ENCODE results near the gene GPC5.

Gene GPC5

DNA sequence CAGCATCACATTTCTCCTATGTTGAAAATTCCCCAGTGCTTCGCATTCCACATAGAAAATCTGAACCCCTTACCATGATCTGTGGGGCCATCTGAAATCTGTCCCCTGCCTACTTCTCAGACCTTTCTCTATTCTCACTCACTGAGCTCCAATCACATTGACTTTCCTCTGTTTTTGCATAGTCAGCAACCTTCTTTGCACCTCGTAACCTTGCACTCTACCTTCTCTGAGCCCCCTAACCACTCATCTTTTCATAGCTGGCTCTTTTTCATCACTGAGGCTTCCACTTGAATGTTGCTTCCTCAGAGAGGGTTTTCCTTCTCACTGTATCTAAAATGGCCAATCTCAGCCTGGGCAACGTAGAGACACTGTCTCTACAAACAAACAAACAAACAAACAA, 286.3 kb downstream of the GPC5 start:
- no peaks in the 10 kb centered on the region for H3K9me3 ChIP-seq (ENCODE audit: control insufficient read depth, low read length)
- H2BK15ac ChIP-seq (ENCODE audit: low read depth, poor library complexity, severe bottlenecking), result no peak overlapping the region
- no peak overlapping the region for H2AK5ac ChIP-seq (ENCODE audit: low read length, severe bottlenecking)
- no peak for DNase-seq
- H2BK5ac ChIP-seq (ENCODE audit: low read depth, low read length, poor library complexity, severe bottlenecking), result no peak overlapping the region
- H3K4ac ChIP-seq (ENCODE audit: low read depth in 1 of 2, low read length in 2 of 2), result no peak overlapping the region
- no peak overlapping the region for H2AFZ ChIP-seq (ENCODE audit: low read depth, low read length)
- H4K91ac ChIP-seq (ENCODE audit: low read length), result no peak overlapping the region
- no peak overlapping the region for H3K27ac ChIP-seq (ENCODE audit: low read length, poor library complexity, severe bottlenecking)
- H3K23ac ChIP-seq (ENCODE audit: low read length in 2 of 2), result no peak overlapping the region
- H3K4me2 ChIP-seq (ENCODE audit: low read length, poor library complexity, severe bottlenecking), result no peak overlapping the region
- H3K9ac ChIP-seq (ENCODE audit: low read length), result no peak overlapping the region
- no peak overlapping the region for H2BK12ac ChIP-seq (ENCODE audit: low read length in 2 of 2)
- no peak overlapping the region for H4K8ac ChIP-seq (ENCODE audit: low read length)
- H3K14ac ChIP-seq (ENCODE audit: low read length in 2 of 2), result no peak overlapping the region
- peaks cover 0 to 3% of the 10 kb centered on the region in 2 experiments for H3K27me3 ChIP-seq (ENCODE audit: control insufficient read depth in 1 of 2, insufficient read depth in 1 of 2, low read length in 2 of 2)
- no peak overlapping the region for H3K18ac ChIP-seq (ENCODE audit: low read depth in 1 of 2, low read length in 2 of 2)
- H3K4me3 ChIP-seq (ENCODE audit: insufficient read depth in 1 of 2, low read depth in 1 of 2, low read length in 2 of 2), result no peak overlapping the region
- no peaks in the 10 kb centered on the region for H3K4me1 ChIP-seq (ENCODE audit: control insufficient read depth, insufficient read depth, low read depth, low read length)
- H3K36me3 ChIP-seq (ENCODE audit: control insufficient read depth in 1 of 2, insufficient read depth in 2 of 2, low read depth in 1 of 2, low read length in 2 of 2), result no peaks in the 10 kb centered on the region
- no peaks in the 10 kb centered on the region for H3K79me1 ChIP-seq (replicated peaks; ENCODE audit: low read length, poor library complexity, severe bottlenecking)
- WGBS, result 87% methylated on average over 3 of the region's 3 CpGs
- H2BK120ac ChIP-seq (ENCODE audit: low read depth, low read length), result no peak overlapping the region

DNA sequence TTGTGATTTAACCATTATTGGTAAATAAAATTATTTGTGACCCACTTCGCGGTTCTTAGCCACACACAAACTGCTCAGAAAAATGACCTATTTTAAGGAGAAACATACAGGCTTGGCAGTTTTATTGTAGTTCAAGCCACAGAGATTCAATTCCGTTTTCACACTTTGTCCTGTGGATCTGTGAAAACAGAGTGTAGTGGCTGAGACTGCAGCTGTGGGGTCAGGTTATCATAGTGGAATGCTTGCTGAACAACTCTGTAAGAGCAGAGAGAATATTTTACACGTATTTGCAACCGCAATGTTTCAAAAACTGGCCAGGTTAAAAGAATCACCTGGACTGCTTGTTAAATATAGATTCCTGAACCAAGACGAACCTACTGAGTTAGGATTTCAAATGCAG, 292.5 kb downstream of the GPC5 start:
- Histone ChIP-seq H3K18ac (ENCODE audit: low read depth in 1 of 2, low read length in 2 of 2) (no peak overlapping the region), H4K8ac (ENCODE audit: low read length) (no peak overlapping the region), H2BK5ac (ENCODE audit: low read depth, low read length, poor library complexity, severe bottlenecking) (no peak overlapping the region), H3K9me3 (ENCODE audit: control insufficient read depth, low read length) (no peaks in the 10 kb centered on the region), H2AK5ac (ENCODE audit: low read length, severe bottlenecking) (no peak overlapping the region), H3K79me1 (replicated peaks; ENCODE audit: low read length, poor library complexity, severe bottlenecking) (no peaks in the 10 kb centered on the region), H3K36me3 (ENCODE audit: control insufficient read depth in 1 of 2, insufficient read depth in 2 of 2, low read depth in 1 of 2, low read length in 2 of 2) (no peaks in the 10 kb centered on the region), H3K23ac (ENCODE audit: low read length in 2 of 2) (no peak overlapping the region), H3K27ac (ENCODE audit: low read length, poor library complexity, severe bottlenecking) (no peak overlapping the region), H3K4me1 (ENCODE audit: control insufficient read depth, insufficient read depth, low read depth, low read length) (no peaks in the 10 kb centered on the region), H3K4me3 (ENCODE audit: insufficient read depth in 1 of 2, low read depth in 1 of 2, low read length in 2 of 2) (no peak overlapping the region), H2BK120ac (ENCODE audit: low read depth, low read length) (no peak overlapping the region), H2AFZ (ENCODE audit: low read depth, low read length) (no peak overlapping the region), H3K27me3 (ENCODE audit: control insufficient read depth in 1 of 2, insufficient read depth in 1 of 2, low read length in 2 of 2) (no peaks in the 10 kb centered on the region), H2BK15ac (ENCODE audit: low read depth, poor library complexity, severe bottlenecking) (no peak overlapping the region), H3K9ac (ENCODE audit: low read length) (no peak overlapping the region), H4K91ac (ENCODE audit: low read length) (no peak overlapping the region), H3K4me2 (ENCODE audit: low read length, poor library complexity, severe bottlenecking) (no peak overlapping the region), H3K4ac (ENCODE audit: low read depth in 1 of 2, low read length in 2 of 2) (no peak overlapping the region), H3K14ac (ENCODE audit: low read length in 2 of 2) (no peak overlapping the region), H2BK12ac (ENCODE audit: low read length in 2 of 2) (no peak overlapping the region)
- no peak for DNase-seq
- WGBS, result 80% methylated on average over 4 of the region's 6 CpGs

DNA sequence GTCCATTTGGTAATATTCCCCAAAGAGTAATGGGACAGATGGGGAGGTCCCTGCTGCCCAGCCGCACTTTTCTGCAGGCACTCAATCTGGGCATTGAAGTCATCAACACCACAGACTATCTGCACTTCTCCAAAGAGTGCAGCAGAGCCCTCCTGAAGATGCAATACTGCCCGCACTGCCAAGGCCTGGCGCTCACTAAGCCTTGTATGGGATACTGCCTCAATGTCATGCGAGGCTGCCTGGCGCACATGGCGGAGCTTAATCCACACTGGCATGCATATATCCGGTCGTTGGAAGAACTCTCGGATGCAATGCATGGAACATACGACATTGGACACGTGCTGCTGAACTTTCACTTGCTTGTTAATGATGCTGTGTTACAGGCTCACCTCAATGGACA, 295.0 kb downstream of the GPC5 start:
- no peaks in the 10 kb centered on the region for H3K79me1 ChIP-seq (replicated peaks; ENCODE audit: low read length, poor library complexity, severe bottlenecking)
- no peaks in the 10 kb centered on the region for H3K36me3 ChIP-seq (ENCODE audit: control insufficient read depth in 1 of 2, insufficient read depth in 2 of 2, low read depth in 1 of 2, low read length in 2 of 2)
- no peak overlapping the region for H3K4me3 ChIP-seq (ENCODE audit: insufficient read depth in 1 of 2, low read depth in 1 of 2, low read length in 2 of 2)
- H4K8ac ChIP-seq (ENCODE audit: low read length), result no peak overlapping the region
- no peak overlapping the region for H2BK12ac ChIP-seq (ENCODE audit: low read length in 2 of 2)
- H3K23ac ChIP-seq (ENCODE audit: low read length in 2 of 2), result no peak overlapping the region
- H3K4ac ChIP-seq (ENCODE audit: low read depth in 1 of 2, low read length in 2 of 2), result no peak overlapping the region
- H3K27ac ChIP-seq (ENCODE audit: low read length, poor library complexity, severe bottlenecking), result no peak overlapping the region
- H3K4me2 ChIP-seq (ENCODE audit: low read length, poor library complexity, severe bottlenecking), result no peak overlapping the region
- H4K91ac ChIP-seq (ENCODE audit: low read length), result no peak overlapping the region
- no peak for DNase-seq
- H2BK5ac ChIP-seq (ENCODE audit: low read depth, low read length, poor library complexity, severe bottlenecking), result no peak overlapping the region
- H2BK15ac ChIP-seq (ENCODE audit: low read depth, poor library complexity, severe bottlenecking), result no peak overlapping the region
- H2AK5ac ChIP-seq (ENCODE audit: low read length, severe bottlenecking), result no peak overlapping the region
- H2BK120ac ChIP-seq (ENCODE audit: low read depth, low read length), result no peak overlapping the region
- H3K4me1 ChIP-seq (ENCODE audit: control insufficient read depth, insufficient read depth, low read depth, low read length), result no peaks in the 10 kb centered on the region
- 95% methylated on average over 11 of the region's 11 CpGs for WGBS
- H3K9me3 ChIP-seq (ENCODE audit: control insufficient read depth, low read length), result no peaks in the 10 kb centered on the region
- H3K14ac ChIP-seq (ENCODE audit: low read length in 2 of 2), result no peak overlapping the region
- H2AFZ ChIP-seq (ENCODE audit: low read depth, low read length), result no peak overlapping the region
- no peak overlapping the region for H3K18ac ChIP-seq (ENCODE audit: low read depth in 1 of 2, low read length in 2 of 2)
- no peak overlapping the region for H3K9ac ChIP-seq (ENCODE audit: low read length)
- H3K27me3 ChIP-seq (ENCODE audit: control insufficient read depth in 1 of 2, insufficient read depth in 1 of 2, low read length in 2 of 2), result no peaks in the 10 kb centered on the region

DNA sequence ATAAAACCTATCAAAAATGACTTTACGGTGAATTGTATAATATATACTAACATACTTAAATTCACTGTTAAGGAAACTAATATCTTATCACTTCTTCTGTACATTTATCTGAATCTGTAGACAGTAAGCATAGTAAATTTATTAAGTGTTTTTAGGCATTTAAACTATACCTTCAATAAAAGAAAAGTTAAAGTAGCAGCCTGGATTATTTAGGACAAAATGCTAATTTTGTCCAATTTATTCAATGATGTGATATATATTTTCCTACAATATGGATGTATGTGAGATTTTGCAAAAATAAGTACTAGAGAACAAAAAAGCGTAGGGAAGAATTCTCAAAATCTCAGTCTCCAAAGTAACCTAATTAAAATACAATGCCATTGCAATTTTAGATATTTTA, 299.9 kb downstream of the GPC5 start:
- Histone ChIP-seq H3K4ac (ENCODE audit: low read depth in 1 of 2, low read length in 2 of 2) (no peak overlapping the region), H3K4me3 (ENCODE audit: insufficient read depth in 1 of 2, low read depth in 1 of 2, low read length in 2 of 2) (no peak overlapping the region), H2BK12ac (ENCODE audit: low read length in 2 of 2) (no peak overlapping the region), H3K23ac (ENCODE audit: low read length in 2 of 2) (no peak overlapping the region), H3K14ac (ENCODE audit: low read length in 2 of 2) (no peak overlapping the region), H3K36me3 (ENCODE audit: control insufficient read depth in 1 of 2, insufficient read depth in 2 of 2, low read depth in 1 of 2, low read length in 2 of 2) (no peaks in the 10 kb centered on the region), H2BK5ac (ENCODE audit: low read depth, low read length, poor library complexity, severe bottlenecking) (no peak overlapping the region), H2AFZ (ENCODE audit: low read depth, low read length) (no peak overlapping the region), H3K9ac (ENCODE audit: low read length) (no peak overlapping the region), H3K18ac (ENCODE audit: low read depth in 1 of 2, low read length in 2 of 2) (no peak overlapping the region), H2BK15ac (ENCODE audit: low read depth, poor library complexity, severe bottlenecking) (no peak overlapping the region), H3K27me3 (ENCODE audit: control insufficient read depth in 1 of 2, insufficient read depth in 1 of 2, low read length in 2 of 2) (no peaks in the 10 kb centered on the region), H2BK120ac (ENCODE audit: low read depth, low read length) (no peak overlapping the region), H3K27ac (ENCODE audit: low read length, poor library complexity, severe bottlenecking) (no peak overlapping the region), H3K4me2 (ENCODE audit: low read length, poor library complexity, severe bottlenecking) (no peak overlapping the region), H4K8ac (ENCODE audit: low read length) (no peak overlapping the region), H2AK5ac (ENCODE audit: low read length, severe bottlenecking) (no peak overlapping the region), H3K4me1 (ENCODE audit: control insufficient read depth, insufficient read depth, low read depth, low read length) (no peaks in the 10 kb centered on the region), H3K9me3 (ENCODE audit: control insufficient read depth, low read length) (no peaks in the 10 kb centered on the region), H3K79me1 (replicated peaks; ENCODE audit: low read length, poor library complexity, severe bottlenecking) (no peaks in the 10 kb centered on the region), H4K91ac (ENCODE audit: low read length) (no peak overlapping the region)
- WGBS, result no CpG with 5 or more reads among the region's 2 CpGs
- DNase-seq, result no peak
